HG03108 (cell line): ENCODE data around the gene MTOR.
"Not testable (repeated sequence)": the region's sequence is repeated elsewhere in the genome, so short reads cannot be mapped to it uniquely, and the experiment has no call there.

Experiments used
- ATAC-seq: cut with Tn5 transposase; IDR thresholded peaks from one replicate; pipeline ENCODE4 v1.9.1; 2021; ENCODE audit warnings: moderate library complexity; ENCODE audit not compliant: unreplicated experiment

The MTOR gene

GRCh38 chr1:11281518-11282331, 19.4 kb upstream of the MTOR start:
- ATAC-seq, result no peak

- peak; percentile 78 for ATAC-seq
Observed at GRCh38 chr1:11280719-11281376, 18.5 kb upstream of the MTOR start.

- ATAC-seq, result no peak
Observed at GRCh38 chr1:11279630-11280029, 17.3 kb upstream of the MTOR start.

- no peak for ATAC-seq
Observed at GRCh38 chr1:11279152-11279551, 16.8 kb upstream of the MTOR start.

- ATAC-seq, result peak; percentile 27
Observed at GRCh38 chr1:11273595-11274234, 11.4 kb upstream of the MTOR start.

GRCh38 chr1:11272832-11273594, 10.7 kb upstream of the MTOR start, which contains the start of gene UBIAD1:
Gene UBIAD1, plus strand, starts transcription at chr1:11273198. Its CDS starts 334 bp downstream, at chr1:11273532.
- ATAC-seq, result peak; percentile 82

GRCh38 chr1:11272544-11272831, 10.1 kb upstream of the MTOR start:
- ATAC-seq, result no peak

- not testable (repeated sequence) for ATAC-seq
Observed at GRCh38 chr1:11267350-11268337, 5.3 kb upstream of the MTOR start.

- ATAC-seq, result no peak
Observed at GRCh38 chr1:11266268-11267074, 4.1 kb upstream of the MTOR start.

- ATAC-seq, result no peak
Observed at GRCh38 chr1:11256299-11256698, 6.1 kb downstream of the MTOR start.

GRCh38 chr1:11253226-11253625, 9.1 kb downstream of the MTOR start:
- no peak for ATAC-seq

GRCh38 chr1:11252538-11252937, 9.8 kb downstream of the MTOR start:
- no peak for ATAC-seq

GRCh38 chr1:11248169-11248568, 14.2 kb downstream of the MTOR start:
- ATAC-seq, result no peak

GRCh38 chr1:11245904-11246719, 16.2 kb downstream of the MTOR start:
- no peak for ATAC-seq

GRCh38 chr1:11245248-11245647, 17.1 kb downstream of the MTOR start:
- ATAC-seq, result no peak

- ATAC-seq, result no peak
Observed at GRCh38 chr1:11238311-11238710, 24.0 kb downstream of the MTOR start.

GRCh38 chr1:11237356-11237755, 25.0 kb downstream of the MTOR start:
- ATAC-seq, result no peak

- no peak for ATAC-seq
Observed at GRCh38 chr1:11233208-11233607, 29.1 kb downstream of the MTOR start.
